Measurements from ENCODE around the gene PITRM1. TPM values are rescaled to one million over a fixed set of nuclear protein-coding genes. Genes with fewer than 3 reads are reported as not detected.

PITRM1 gene
- total and polyA plus RNA-seq, 5 donors = 54.1 to 78.4 (median 71.2) TPM

- intact Hi-C loops (cut with DNase I) = no loop called here
- H3K4me1 ChIP-seq (ENCODE audit: control insufficient read depth, insufficient read depth, low read length) = peaks cover under 1% of the 10 kb centered on the region
- WGBS = 88% methylated on average over 17 of the region's 20 CpGs
- H3K4me3 ChIP-seq (ENCODE audit: low read length) = no peak overlapping the region
- no peaks in the 10 kb centered on the region for H3K9me3 ChIP-seq (ENCODE audit: control insufficient read depth, low read length)
- no peaks in the 10 kb centered on the region for H3K27me3 ChIP-seq (ENCODE audit: control insufficient read depth, insufficient read depth)
- no peak for DNase-seq
- no peak overlapping the region for H3K27ac ChIP-seq (ENCODE audit: low read length)
- no peak for ATAC-seq
These were observed 66.7 kb downstream of the PITRM1 start for GRCh38 chr10:3105905-3106304.

DNA sequence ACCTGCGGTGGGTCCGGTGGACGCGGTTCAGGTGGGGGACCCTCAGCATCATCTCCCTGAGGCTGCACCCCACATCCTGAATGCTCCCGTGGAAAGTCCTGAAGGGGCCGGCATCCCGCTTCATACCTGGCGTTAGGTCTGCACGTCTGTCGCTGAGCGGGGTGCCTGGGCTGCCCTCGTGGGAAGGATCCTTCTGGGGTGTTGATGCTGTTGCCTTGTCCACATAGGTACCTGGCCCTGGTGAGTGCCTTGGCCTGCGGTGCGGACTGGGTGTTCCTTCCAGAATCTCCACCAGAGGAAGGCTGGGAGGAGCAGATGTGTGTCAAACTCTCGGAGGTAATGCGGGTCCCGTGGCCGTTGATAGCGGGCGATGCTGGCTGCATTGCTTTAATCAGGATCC is 67.4 kb downstream of the PITRM1 start:
- intact Hi-C loops (cut with DNase I) = no loop called here
- no peak overlapping the region for H3K27ac ChIP-seq (ENCODE audit: low read length)
- peak in 1 of 3 donors; percentile 45 for DNase-seq

GRCh38 chr10:3104251-3104918 is 68.2 kb downstream of the PITRM1 start:
- H3K4me1 ChIP-seq (ENCODE audit: control insufficient read depth, insufficient read depth, low read length) = no peaks in the 10 kb centered on the region
- H3K27ac ChIP-seq (ENCODE audit: low read length) = peak overlapping the region; percentile 9
- H3K9me3 ChIP-seq (ENCODE audit: control insufficient read depth, low read length) = no peaks in the 10 kb centered on the region
- WGBS = 71% methylated on average over 28 of the region's 28 CpGs
- intact Hi-C loops (cut with DNase I) = no loop called here
- DNase-seq = peak; percentile 65 to 80 (median 79)
- H3K27me3 ChIP-seq (ENCODE audit: control insufficient read depth, insufficient read depth) = no peaks in the 10 kb centered on the region
- peak; percentile 43 to 52 for ATAC-seq
- no peak overlapping the region for H3K4me3 ChIP-seq (ENCODE audit: low read length)

More for the DNA sequence above, 67.4 kb downstream of the PITRM1 start:
- 82% methylated on average over 20 of the region's 20 CpGs for WGBS
- no peak overlapping the region for H3K4me3 ChIP-seq (ENCODE audit: low read length)
- no peaks in the 10 kb centered on the region for H3K4me1 ChIP-seq (ENCODE audit: control insufficient read depth, insufficient read depth, low read length)
- H3K9me3 ChIP-seq (ENCODE audit: control insufficient read depth, low read length) = no peaks in the 10 kb centered on the region
- no peak for ATAC-seq
- no peaks in the 10 kb centered on the region for H3K27me3 ChIP-seq (ENCODE audit: control insufficient read depth, insufficient read depth)

- Histone ChIP-seq H3K27ac (ENCODE audit: low read length) (no peak overlapping the region), H3K4me3 (ENCODE audit: low read length) (no peak overlapping the region), H3K4me1 (ENCODE audit: control insufficient read depth, insufficient read depth, low read length) (no peaks in the 10 kb centered on the region), H3K9me3 (ENCODE audit: control insufficient read depth, low read length) (no peaks in the 10 kb centered on the region), H3K27me3 (ENCODE audit: control insufficient read depth, insufficient read depth) (no peaks in the 10 kb centered on the region)
- WGBS = 94% methylated on average over 30 of the region's 30 CpGs
- peak in 1 of 3 donors; percentile 42 for DNase-seq
- ATAC-seq = no peak
- intact Hi-C loops (cut with DNase I) = no loop called here
These were observed 68.9 kb downstream of the PITRM1 start for GRCh38 chr10:3103646-3104045.

- H3K4me3 ChIP-seq (ENCODE audit: low read length) = no peak overlapping the region
- H3K27me3 ChIP-seq (ENCODE audit: control insufficient read depth, insufficient read depth) = no peaks in the 10 kb centered on the region
- peak in 1 of 2 donors; percentile 23 for ATAC-seq
- no peak for DNase-seq
- H3K4me1 ChIP-seq (ENCODE audit: control insufficient read depth, insufficient read depth, low read length) = no peaks in the 10 kb centered on the region
- no peaks in the 10 kb centered on the region for H3K9me3 ChIP-seq (ENCODE audit: control insufficient read depth, low read length)
- H3K27ac ChIP-seq (ENCODE audit: low read length) = peak overlapping the region; percentile 21
- whole genome bisulfite sequencing = 48% methylated on average over 19 of the region's 19 CpGs
- intact Hi-C loops (cut with DNase I) = no loop called here
These were observed 69.7 kb downstream of the PITRM1 start for GRCh38 chr10:3102720-3103427.

DNA sequence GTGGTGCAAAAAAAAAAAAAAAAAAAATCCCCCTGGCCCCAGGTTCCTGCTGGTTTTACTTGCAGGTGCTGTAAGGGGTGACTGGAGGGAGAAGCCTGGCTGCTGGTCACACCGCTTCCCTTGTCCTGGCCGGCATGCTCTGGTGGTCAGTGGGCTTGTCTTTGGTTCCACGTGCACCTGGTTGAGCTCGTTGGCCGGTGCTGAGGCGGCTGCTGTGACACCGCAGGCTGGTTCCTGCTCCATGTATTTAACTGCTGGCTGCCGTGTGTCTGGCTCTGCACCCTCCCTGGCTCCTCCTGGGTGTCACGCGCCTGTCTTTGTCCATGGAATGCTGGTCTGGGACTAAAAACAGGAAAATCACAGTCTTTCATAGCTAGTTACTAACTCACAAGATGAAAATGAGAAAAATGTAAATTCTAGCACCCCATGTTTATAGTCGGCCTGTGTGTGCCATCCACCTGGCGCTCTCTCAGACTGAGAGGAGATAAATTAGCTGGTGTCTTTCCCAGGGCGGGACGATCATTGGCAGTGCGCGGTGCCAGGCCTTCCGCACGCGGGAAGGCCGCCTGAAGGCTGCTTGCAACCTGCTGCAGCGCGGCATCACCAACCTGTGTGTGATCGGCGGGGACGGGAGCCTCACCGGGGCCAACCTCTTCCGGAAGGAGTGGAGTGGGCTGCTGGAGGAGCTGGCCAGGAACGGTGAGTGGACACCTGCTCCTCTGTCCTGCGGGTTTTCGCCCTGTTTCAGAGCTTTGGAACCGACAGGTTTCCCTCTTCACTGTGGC is 71.5 kb downstream of the PITRM1 start:
- WGBS = 90% methylated on average over 31 of the region's 31 CpGs
- Histone ChIP-seq H3K27ac (ENCODE audit: low read length) (no peak overlapping the region), H3K4me3 (ENCODE audit: low read length) (no peak overlapping the region), H3K9me3 (ENCODE audit: control insufficient read depth, low read length) (no peaks in the 10 kb centered on the region), H3K4me1 (ENCODE audit: control insufficient read depth, insufficient read depth, low read length) (peaks cover 4% of the 10 kb centered on the region), H3K27me3 (ENCODE audit: control insufficient read depth, insufficient read depth) (no peaks in the 10 kb centered on the region)
- intact Hi-C loops (cut with DNase I) = no loop called here
- ATAC-seq = no peak
- no peak for DNase-seq

GRCh38 chr10:3100093-3100792 is 72.3 kb downstream of the PITRM1 start:
- intact Hi-C loops (cut with DNase I) = no loop called here
- Histone ChIP-seq H3K27me3 (ENCODE audit: control insufficient read depth, insufficient read depth) (no peaks in the 10 kb centered on the region), H3K4me3 (ENCODE audit: low read length) (no peak overlapping the region), H3K27ac (ENCODE audit: low read length) (no peak overlapping the region), H3K4me1 (ENCODE audit: control insufficient read depth, insufficient read depth, low read length) (peaks cover 5% of the 10 kb centered on the region), H3K9me3 (ENCODE audit: control insufficient read depth, low read length) (no peaks in the 10 kb centered on the region)
- no peak for DNase-seq
- 95% methylated on average over 19 of the region's 19 CpGs for WGBS
- ATAC-seq = no peak

DNA sequence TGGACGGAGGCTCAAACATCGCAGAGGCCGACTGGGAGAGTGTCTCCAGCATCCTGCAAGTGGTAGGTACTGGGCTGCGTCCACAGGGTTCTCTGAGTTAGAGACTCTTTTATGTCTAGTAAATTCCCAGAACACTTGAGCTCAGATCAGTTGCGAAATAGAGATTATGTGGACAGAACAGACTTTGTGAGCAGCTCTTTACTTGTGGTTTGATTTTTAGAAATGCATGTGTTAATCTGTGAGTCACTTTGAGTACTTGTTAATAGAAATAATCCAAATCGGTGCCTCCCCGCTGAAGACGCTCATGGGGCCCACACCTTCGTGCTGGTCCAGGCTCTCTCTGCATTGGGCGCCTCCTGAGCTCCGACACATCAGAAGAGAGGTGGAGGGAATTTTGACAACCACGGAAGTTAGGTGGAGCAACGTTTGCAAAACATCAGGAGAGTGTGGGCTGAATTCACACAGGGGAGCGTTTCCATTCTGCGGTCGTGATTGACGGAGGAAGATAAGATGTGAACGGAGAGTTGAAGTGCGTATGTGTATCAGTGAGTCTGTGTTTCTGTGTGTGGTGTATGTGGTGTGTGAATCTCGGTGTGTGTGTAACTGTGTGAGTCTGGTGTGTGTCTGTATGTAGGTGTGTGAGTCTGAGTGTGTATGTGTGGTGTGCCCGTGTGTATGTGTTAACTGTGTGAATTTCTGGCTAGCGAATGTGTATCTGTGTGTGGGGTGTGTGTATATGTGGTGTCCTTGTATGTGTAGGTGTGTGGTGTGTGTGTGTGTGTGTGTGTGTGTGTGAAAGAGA is 73.1 kb downstream of the PITRM1 start:
- Histone ChIP-seq H3K27ac (ENCODE audit: low read length) (no peak overlapping the region), H3K4me1 (ENCODE audit: control insufficient read depth, insufficient read depth, low read length) (peaks cover 5% of the 10 kb centered on the region)
- 68% methylated on average over 22 of the region's 22 CpGs for WGBS

DNA sequence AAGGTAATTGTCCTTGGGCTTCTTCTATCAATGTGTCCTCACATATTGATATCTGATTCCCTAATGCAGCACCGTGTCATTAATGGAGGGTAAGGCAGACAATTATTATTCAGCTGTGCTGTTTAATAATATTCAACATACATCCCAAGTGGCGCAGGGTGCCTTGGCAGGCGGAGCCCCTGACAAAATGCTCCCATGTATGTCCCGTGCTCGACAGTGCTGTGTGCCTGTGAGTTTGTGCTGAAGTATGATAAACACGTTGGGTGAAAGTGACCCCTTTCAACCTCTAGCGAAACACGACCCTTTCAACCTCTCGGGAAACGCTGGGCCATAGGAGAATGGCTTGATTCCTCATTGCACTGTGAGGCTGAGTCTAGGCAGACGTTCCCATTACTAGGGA is 73.9 kb downstream of the PITRM1 start:
- ATAC-seq = no peak
- intact Hi-C loops (cut with DNase I) = no loop called here
- DNase-seq = no peak
- no peaks in the 10 kb centered on the region for H3K9me3 ChIP-seq (ENCODE audit: control insufficient read depth, low read length)
- 83% methylated on average over 11 of the region's 11 CpGs for WGBS
- peaks cover 8% of the 10 kb centered on the region for H3K4me1 ChIP-seq (ENCODE audit: control insufficient read depth, insufficient read depth, low read length)
- H3K27ac ChIP-seq (ENCODE audit: low read length) = no peak overlapping the region
- no peaks in the 10 kb centered on the region for H3K27me3 ChIP-seq (ENCODE audit: control insufficient read depth, insufficient read depth)
- no peak overlapping the region for H3K4me3 ChIP-seq (ENCODE audit: low read length)

More for the DNA sequence above, 73.1 kb downstream of the PITRM1 start:
- Histone ChIP-seq H3K27me3 (ENCODE audit: control insufficient read depth, insufficient read depth) (no peaks in the 10 kb centered on the region), H3K4me3 (ENCODE audit: low read length) (no peak overlapping the region), H3K9me3 (ENCODE audit: control insufficient read depth, low read length) (no peaks in the 10 kb centered on the region)
- DNase-seq (no peak), ATAC-seq (no peak)
- intact Hi-C loops (cut with DNase I) = no loop called here

GRCh38 chr10:3097160-3097559 is 75.4 kb downstream of the PITRM1 start:
- ATAC-seq (no peak), DNase-seq (no peak)
- intact Hi-C loops (cut with DNase I) = no loop called here
- WGBS = 90% methylated on average over 9 of the region's 9 CpGs
- no peaks in the 10 kb centered on the region for H3K9me3 ChIP-seq (ENCODE audit: control insufficient read depth, low read length)
- H3K4me3 ChIP-seq (ENCODE audit: low read length) = no peak overlapping the region
- peaks cover 8% of the 10 kb centered on the region for H3K4me1 ChIP-seq (ENCODE audit: control insufficient read depth, insufficient read depth, low read length)
- no peak overlapping the region for H3K27ac ChIP-seq (ENCODE audit: low read length)
- no peaks in the 10 kb centered on the region for H3K27me3 ChIP-seq (ENCODE audit: control insufficient read depth, insufficient read depth)
